ENCODE results near the gene IFI16. TPM values are rescaled to one million over a fixed set of nuclear protein-coding genes. Genes with fewer than 3 reads are reported as not detected.

Gene IFI16
- polyA plus RNA-seq, 2 of the 4 experiments (the other 2 are of a cell fraction) = 1.5 to 3.3 TPM

GRCh38 chr1:159030311-159030710 is 20.6 kb downstream of the IFI16 start:
- POLR2A ChIA-PET = no interaction called here
- Histone ChIP-seq H3K9me3 (no peaks in the 10 kb centered on the region), H3K4me3 (no peak overlapping the region), H3K27ac (no peak overlapping the region), H3K4me2 (no peak overlapping the region), H3K4me1 (no peaks in the 10 kb centered on the region)
- no peak for TF ChIP-seq USF2 (IDR thresholded peaks at IDR 0.05)
- no peak for TF ChIP-seq CTCF (IDR thresholded peaks at IDR 0.05)
- TF ChIP-seq JUN (IDR thresholded peaks at IDR 0.05) = no peak
- TF ChIP-seq CBX8 (IDR thresholded peaks at IDR 0.05) = no peak
- TF ChIP-seq ATOH8 (CRISPR knock-in tag; IDR thresholded peaks at IDR 0.05; ENCODE audit: low read depth) = no peak
- no peak for TF ChIP-seq ESRRA (IDR thresholded peaks at IDR 0.05; ENCODE audit: borderline replicate concordance, low read length)
- no peak for TF ChIP-seq REST (IDR thresholded peaks at IDR 0.05)
- no peak for TF ChIP-seq TFCP2L1 (CRISPR knock-in tag; IDR thresholded peaks at IDR 0.05)
- TF ChIP-seq HES2 (IDR thresholded peaks at IDR 0.05) = no peak
- TF ChIP-seq RFX5 (IDR thresholded peaks at IDR 0.05) = no peak
- TF ChIP-seq MYC (IDR thresholded peaks at IDR 0.05; ENCODE audit: borderline replicate concordance, low read length) = no peak
- no peak for TF ChIP-seq EP300 (IDR thresholded peaks at IDR 0.05)
- no peak for TF ChIP-seq GATA3 (IDR thresholded peaks at IDR 0.05; ENCODE audit: borderline replicate concordance)
- no peak for TF ChIP-seq KDM5A (IDR thresholded peaks at IDR 0.05)
- 17% methylated on average over 1 of the region's 1 CpG for WGBS (ENCODE audit: missing lambda C conversion rate)
- no peak for FAIRE-seq
- CTCF ChIA-PET = interaction anchor here (1.5 kb wide), 1 partner anchor 32 kb away, joined by 3 read pairs; no protein-coding TSS in a partner anchor
- ATAC-seq = no peak
- no peak for DNase-seq (ENCODE audit: low read depth in 1 of 2, low spot score in 1 of 2)

- FAIRE-seq = no peak
- Histone ChIP-seq H3K4me1 (no peaks in the 10 kb centered on the region), H3K9me3 (no peaks in the 10 kb centered on the region), H3K4me2 (no peak overlapping the region), H3K27ac (no peak overlapping the region), H3K4me3 (no peak overlapping the region)
- ATAC-seq = no peak
- TF ChIP-seq ZNF302 (CRISPR knock-in tag; IDR thresholded peaks at IDR 0.05) (no peak), EP300 (IDR thresholded peaks at IDR 0.05) (no peak), MAFK (IDR thresholded peaks at IDR 0.05; ENCODE audit: partially characterized antibody) (no peak)
- no peak for DNase-seq (ENCODE audit: low read depth in 1 of 2, low spot score in 1 of 2)
- 53% methylated on average over 3 of the region's 3 CpGs for WGBS (ENCODE audit: missing lambda C conversion rate)
- ChIA-PET POLR2A (no interaction called here), CTCF (interaction anchor here (1.5 kb wide), 1 partner anchor 33 kb away, joined by 3 read pairs; no protein-coding TSS in a partner anchor)
These were observed 21.3 kb downstream of the IFI16 start for GRCh38 chr1:159030877-159031447.
